Neuronal stem cell (in vitro differentiated cells): Measurements from ENCODE around the gene RBMS3. TPM values are rescaled to one million over a fixed set of nuclear protein-coding genes. Genes with fewer than 3 reads are reported as not detected.

Source experiments
- DNase-seq: peaks from one replicate; pipeline ENCODE4 v3.0.0-alpha.2; 2013; ENCODE audit warnings: low spot score
- H2AFZ ChIP-seq: one replicate; pipeline ENCODE4 v1.6.1; 2013; ENCODE audit warnings: mild to moderate bottlenecking, low read length, inconsistent platforms
- H2AK5ac ChIP-seq: 2 replicates; pipeline ENCODE4 v1.6.1; 2013; ENCODE audit warnings: low read depth, mild to moderate bottlenecking, inconsistent platforms, low read length, moderate library complexity, mixed read lengths
- H2BK120ac ChIP-seq: 2 replicates; pipeline ENCODE4 v1.6.1; 2013; ENCODE audit warnings: low read depth, mild to moderate bottlenecking, inconsistent platforms, low read length, moderate library complexity, mixed read lengths
- H2BK12ac ChIP-seq: one replicate; pipeline ENCODE4 v1.6.1; 2013; ENCODE audit warnings: low read length, inconsistent platforms
- H2BK15ac ChIP-seq: 2 replicates; pipeline ENCODE4 v1.6.1; 2013; ENCODE audit warnings: mild to moderate bottlenecking, low read length, inconsistent platforms, mixed read lengths
- H2BK5ac ChIP-seq: one replicate; pipeline ENCODE4 v1.6.1; 2013; ENCODE audit warnings: inconsistent platforms, mild to moderate bottlenecking, low read length, moderate library complexity
- H3K14ac ChIP-seq: one replicate; pipeline ENCODE4 v1.6.1; 2013; ENCODE audit warnings: low read length, inconsistent platforms
- H3K18ac ChIP-seq: 2 replicates; pipeline ENCODE4 v1.6.1; 2013; ENCODE audit warnings: low read length, inconsistent platforms
- H3K23ac ChIP-seq: 2 replicates; pipeline ENCODE4 v1.6.1; 2013; ENCODE audit warnings: low read depth, mild to moderate bottlenecking, mixed read lengths, low read length, inconsistent platforms; ENCODE audit not compliant: poor library complexity
- H3K27ac ChIP-seq: replicated peaks from 3 replicates; pipeline ENCODE4 v1.5.1; 2013; ENCODE audit warnings: low read length, inconsistent platforms
- H3K27me3 ChIP-seq, 3 experiments: 2 replicates each; pipeline ENCODE4 v1.6.1; 2013; ENCODE audit warnings: low read length in 3 of 3, mild to moderate bottlenecking in 2 of 3, inconsistent platforms in 1 of 3, low read depth in 1 of 3, mixed read lengths in 1 of 3, moderate library complexity in 1 of 3; ENCODE audit not compliant: control insufficient read depth in 3 of 3, insufficient read depth in 3 of 3
- H3K36me3 ChIP-seq, 2 donors: replicated peaks in 1 of 2; 2 replicates each; pipeline ENCODE4 v1.6.1; 2013; ENCODE audit warnings: low read length in 2 of 2; ENCODE audit not compliant: control insufficient read depth in 2 of 2, insufficient read depth in 2 of 2
- H3K4ac ChIP-seq: 2 replicates; pipeline ENCODE4 v1.6.1; 2013; ENCODE audit warnings: inconsistent platforms, mild to moderate bottlenecking, low read length, moderate library complexity
- H3K4me1 ChIP-seq, 2 donors: 1 replicate in 1 of 2; 2 replicates in 1 of 2; pipeline ENCODE4 v1.6.1; 2013; ENCODE audit warnings: low read length in 2 of 2, low read depth in 1 of 2; ENCODE audit not compliant: control insufficient read depth in 2 of 2, insufficient read depth in 1 of 2
- H3K4me2 ChIP-seq: one replicate; pipeline ENCODE4 v1.6.1; 2013; ENCODE audit warnings: mild to moderate bottlenecking, low read length, inconsistent platforms; ENCODE audit not compliant: insufficient read depth, poor library complexity, severe bottlenecking
- H3K4me3 ChIP-seq, 2 donors: 2 replicates each; pipeline ENCODE4 v1.5.1; 2013; ENCODE audit warnings: low read length in 2 of 2, mild to moderate bottlenecking in 2 of 2, inconsistent platforms in 1 of 2, moderate library complexity in 1 of 2
- H3K79me1 ChIP-seq: one replicate; pipeline ENCODE4 v1.6.1; 2013; ENCODE audit warnings: low read depth, mild to moderate bottlenecking, inconsistent platforms, low read length, moderate library complexity
- H3K9ac ChIP-seq: one replicate; pipeline ENCODE4 v1.6.1; 2013; ENCODE audit warnings: mild to moderate bottlenecking, low read depth, low read length, inconsistent platforms; ENCODE audit not compliant: poor library complexity
- H3K9me3 ChIP-seq, 2 donors: replicated peaks in 1 of 2; 2 replicates each; pipeline versions ENCODE3 to v1.6.1; 2013; ENCODE audit warnings: low read length in 2 of 2, mild to moderate bottlenecking in 2 of 2, inconsistent platforms in 1 of 2, low read depth in 1 of 2, mixed read lengths in 1 of 2, moderate library complexity in 1 of 2; ENCODE audit not compliant: control insufficient read depth in 2 of 2, insufficient read depth in 1 of 2
- H4K8ac ChIP-seq: one replicate; pipeline ENCODE4 v1.6.1; 2013; ENCODE audit warnings: low read depth, mild to moderate bottlenecking, inconsistent platforms, low read length, moderate library complexity
- H4K91ac ChIP-seq: one replicate; pipeline ENCODE4 v1.6.1; 2013; ENCODE audit warnings: low read length, low read depth, mild to moderate bottlenecking, inconsistent platforms; ENCODE audit not compliant: poor library complexity
- small RNA-seq: library from polyadenylated mRNA; stranded (forward); fragments of <200 nt; extraction: miRNeasy Mini kit (QIAGEN cat#:217004); gene quantifications from one replicate; pipeline ENCODE3, GENCODE V24; 2013; ENCODE audit not compliant: insufficient read depth

RBMS3 gene

DNA sequence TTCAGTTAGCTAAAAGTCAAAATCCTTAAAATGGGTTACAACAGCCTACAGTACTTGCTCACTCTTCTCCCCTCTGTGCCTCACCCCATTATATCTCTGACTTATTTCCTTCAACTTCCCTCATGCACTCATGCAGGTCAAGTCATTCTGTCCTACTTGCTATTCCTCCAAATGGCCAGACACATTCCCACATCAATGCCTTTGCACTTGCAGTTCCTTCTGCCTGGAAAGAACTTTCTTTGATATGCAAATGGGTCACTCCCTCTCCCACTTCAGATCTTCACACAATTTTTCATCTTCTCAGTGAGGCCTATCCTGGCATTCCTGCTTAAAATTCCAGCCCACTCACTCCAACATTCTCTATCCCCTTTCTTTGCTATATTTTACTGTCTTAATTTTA is 778.4 kb downstream of the RBMS3 start:
- H3K36me3 ChIP-seq, result no peaks in the 10 kb centered on the region
- no peak overlapping the region for H4K91ac ChIP-seq
- peaks cover 0 to 4% of the 10 kb centered on the region in 2 donors for H3K4me1 ChIP-seq
- no peak overlapping the region for H3K4me2 ChIP-seq
- H3K14ac ChIP-seq, result no peak overlapping the region
- H3K9ac ChIP-seq, result no peak overlapping the region
- H3K9me3 ChIP-seq, result no peaks in the 10 kb centered on the region
- H2BK12ac ChIP-seq, result no peak overlapping the region
- H2AK5ac ChIP-seq, result no peak overlapping the region
- H3K4ac ChIP-seq, result no peak overlapping the region
- no peak overlapping the region for H4K8ac ChIP-seq
- H3K27me3 ChIP-seq, result no peaks in the 10 kb centered on the region
- no peaks in the 10 kb centered on the region for H3K79me1 ChIP-seq
- H3K27ac ChIP-seq, result no peak overlapping the region
- no peak for DNase-seq
- H2BK15ac ChIP-seq, result no peak overlapping the region
- H3K4me3 ChIP-seq, result no peak overlapping the region
- H3K23ac ChIP-seq, result no peak overlapping the region
- no peak overlapping the region for H3K18ac ChIP-seq
- H2AFZ ChIP-seq, result no peak overlapping the region
- no peak overlapping the region for H2BK120ac ChIP-seq
- no peak overlapping the region for H2BK5ac ChIP-seq

Small RNAs within 50 kb of the gene (small RNA-seq; reads per million reads assigned to genes)
- not detected for gene MTND4LP9
